GM12878 (cell line): ENCODE data around the gene SCARB1. TPM values are rescaled to one million over a fixed set of nuclear protein-coding genes. Genes with fewer than 3 reads are reported as not detected.

Experiments used
- ATAC-seq: fragments of 200-7000 bp; cut with Tn5 transposase; 3 replicates; pipeline ENCODE4 v1.9.1; 2020; ENCODE audit warnings: mild to moderate bottlenecking, moderate library complexity
- BruUV-seq: library from RNA; stranded (reverse); fragments of 400-500 nt; replicated peaks from 2 replicates; lab custom pipeline; 2021; lab: Mats Ljungman, UMichigan
- CTCF ChIA-PET: fragments of 300-600 bp; sonication (Branson Sonifier 250); formaldehyde crosslinking; extraction: SDS; loops from one replicate; lab custom pipeline; 2021; ENCODE audit warnings: inconsistent platforms; lab: Yijun Ruan, JAX
- POLR2A ChIA-PET: fragments of 350-600 bp; formaldehyde crosslinking; extraction: SDS; loops from one replicate; lab custom pipeline; 2021; ENCODE audit warnings: inconsistent platforms; lab: Charles Lee
- RAD21 ChIA-PET: fragments of 300-600 bp; sonication (Branson Sonifier 250); formaldehyde crosslinking; loops from one replicate; lab custom pipeline; 2023; ENCODE audit warnings: antibody characterized with exemption; ENCODE audit not compliant: unreplicated experiment; lab: Charles Lee
- SMC1A ChIA-PET: fragments of 300-600 bp; sonication (Branson Sonifier 250); formaldehyde crosslinking; loops from one replicate; lab custom pipeline; 2023; ENCODE audit not compliant: unreplicated experiment, uncharacterized antibody; lab: Charles Lee
- DNase-seq: peaks from one replicate; pipeline ENCODE4 v3.0.0-alpha.2; 2011; ENCODE audit warnings: low read depth, low spot score
- FAIRE-seq: peaks from 3 replicates; lab custom pipeline; 2011; peaks lifted over from hg19 to GRCh38; lab: Jason Lieb, UNC
- H2AFZ ChIP-seq: 2 replicates; pipeline ENCODE4 v1.6.0; 2011; ENCODE audit warnings: low read depth, low read length, control low read depth; ENCODE audit not compliant: control insufficient read depth
- H3K27ac ChIP-seq: 2 replicates; pipeline ENCODE4 v1.5.1; 2011; ENCODE audit warnings: control low read depth; ENCODE audit not compliant: control insufficient read depth, insufficient read depth
- H3K27me3 ChIP-seq, 2 experiments: replicated peaks in 1 of 2; 2 replicates each; pipeline versions ENCODE4 v1.6.0 to v1.6.1; 2011; ENCODE audit warnings: low read length in 1 of 2; ENCODE audit not compliant: control insufficient read depth in 2 of 2, insufficient read depth in 2 of 2
- H3K36me3 ChIP-seq, 2 experiments: 2 replicates each; pipeline ENCODE4 v1.5.1; 2011; ENCODE audit warnings: low read length in 1 of 2; ENCODE audit not compliant: control insufficient read depth in 2 of 2, insufficient read depth in 2 of 2
- H3K4me1 ChIP-seq: 2 replicates; pipeline ENCODE4 v1.6.1; 2011; ENCODE audit warnings: mild to moderate bottlenecking, low read length, moderate library complexity, mixed read lengths; ENCODE audit not compliant: control insufficient read depth, insufficient read depth
- H3K4me2 ChIP-seq: 2 replicates; pipeline ENCODE4 v1.6.0; 2011; ENCODE audit warnings: control low read depth; ENCODE audit not compliant: control insufficient read depth, insufficient read depth
- H3K4me3 ChIP-seq: fragments of 200-600 bp; sonication (generic); 2 replicates; pipeline ENCODE4 v1.5.1; 2016
- H3K79me2 ChIP-seq: 2 replicates; pipeline ENCODE4 v1.6.0; 2011; ENCODE audit warnings: low read length; ENCODE audit not compliant: control insufficient read depth, insufficient read depth
- H3K9ac ChIP-seq: 2 replicates; pipeline ENCODE4 v1.8.0; 2011; ENCODE audit warnings: low read length, control low read depth, mixed read lengths; ENCODE audit not compliant: control insufficient read depth, insufficient read depth
- H3K9me3 ChIP-seq: replicated peaks from 3 replicates; pipeline ENCODE4 v1.5.1; 2011; ENCODE audit warnings: mild to moderate bottlenecking, low read length; ENCODE audit not compliant: control insufficient read depth, insufficient read depth
- H4K20me1 ChIP-seq: 2 replicates; pipeline ENCODE4 v1.6.0; 2011; ENCODE audit not compliant: control insufficient read depth, insufficient read depth
- CHD1 ChIP-seq: IDR thresholded peaks from 2 replicates; pipeline ENCODE4 v1.6.1; 2012; ENCODE audit warnings: low read depth, low read length, improper control_type of control experiment
- CHD4 ChIP-seq: fragments of 200-600 bp; sonication (generic); IDR thresholded peaks from 2 replicates; pipeline ENCODE4 v1.6.1; 2016; ENCODE audit warnings: mild to moderate bottlenecking
- CREB1 ChIP-seq: IDR thresholded peaks from 2 replicates; pipeline ENCODE4 v1.6.1; 2012; ENCODE audit warnings: low read depth, mild to moderate bottlenecking, inconsistent platforms
- DPF2 ChIP-seq: fragments of 450-650 bp; IDR thresholded peaks from 2 replicates; pipeline ENCODE4 v1.6.1; 2017; ENCODE audit warnings: mild to moderate bottlenecking
- EED ChIP-seq: sonication (generic); IDR thresholded peaks from 2 replicates; pipeline ENCODE4 v1.6.1; 2016; ENCODE audit warnings: antibody characterized with exemption, low read depth
- ETV6 ChIP-seq, 2 experiments: fragments of 450-650 bp in 1 of 2; IDR thresholded peaks in 1 of 2; conservative IDR thresholded peaks in 1 of 2; 2 replicates each; pipeline ENCODE4 v1.6.1; 2014; ENCODE audit warnings: antibody characterized with exemption in 1 of 2, borderline replicate concordance in 1 of 2, low read depth in 1 of 2, mild to moderate bottlenecking in 1 of 2, moderate library complexity in 1 of 2
- FOS ChIP-seq: IDR thresholded peaks from 3 replicates; pipeline ENCODE4 v1.6.1; 2011; ENCODE audit warnings: borderline replicate concordance; ENCODE audit not compliant: insufficient read length; ENCODE audit errors: extremely low read depth
- FOXK2 ChIP-seq: fragments of 450-650 bp; IDR thresholded peaks from 2 replicates; pipeline ENCODE4 v1.6.1; 2017; ENCODE audit warnings: mild to moderate bottlenecking, moderate library complexity
- LARP7 ChIP-seq: fragments of 450-650 bp; IDR thresholded peaks from 2 replicates; pipeline ENCODE4 v1.6.1; 2017; ENCODE audit warnings: mild to moderate bottlenecking
- MEF2B ChIP-seq: fragments of 450-650 bp; IDR thresholded peaks from 2 replicates; pipeline ENCODE4 v1.6.1; 2018; ENCODE audit warnings: mild to moderate bottlenecking, moderate library complexity; ENCODE audit not compliant: partially characterized antibody, poor library complexity, severe bottlenecking
- MTA3 ChIP-seq: IDR thresholded peaks from 2 replicates; pipeline ENCODE4 v1.6.1; 2012; ENCODE audit warnings: low read length, inconsistent platforms, borderline replicate concordance
- RBBP5 ChIP-seq: fragments of 200-600 bp; sonication (generic); conservative IDR thresholded peaks from 2 replicates; pipeline ENCODE4 v1.6.1; 2016
- SMAD5 ChIP-seq: IDR thresholded peaks from 2 replicates; pipeline ENCODE4 v1.6.1; 2016; ENCODE audit warnings: antibody characterized with exemption, low read depth
- SMARCA5 ChIP-seq: fragments of 450-650 bp; IDR thresholded peaks from 2 replicates; pipeline ENCODE4 v1.6.1; 2017; ENCODE audit warnings: mild to moderate bottlenecking
- SUPT20H ChIP-seq: IDR thresholded peaks from 2 replicates; pipeline ENCODE4 v1.6.1; 2011; ENCODE audit warnings: low read depth, mild to moderate bottlenecking, low read length, moderate library complexity, borderline replicate concordance; ENCODE audit not compliant: control insufficient read depth
- ZNF24 ChIP-seq: fragments of 450-650 bp; IDR thresholded peaks from 2 replicates; pipeline ENCODE4 v1.6.1; 2017; ENCODE audit warnings: antibody characterized with exemption, mild to moderate bottlenecking
- WGBS: methylation state at CpG from one replicate; pipeline ENCODE4 v1.1.6; 2016; ENCODE audit warnings: low lambda C conversion rate; ENCODE audit not compliant: insufficient replicate concordance, insufficient coverage; ENCODE audit errors: missing lambda C conversion rate; 5-methylcytosine and 5-hydroxymethylcytosine counted together
- in situ Hi-C: fragments of 300-500 bp; cut with MboI; formaldehyde crosslinking; loops from 9 replicates; pipeline ENCODE4 v1.14.3; 2018; ENCODE audit warnings: mixed read lengths
- intact Hi-C: fragments of 100-400 bp; cut with micrococcal nuclease; formaldehyde crosslinking; loops from one replicate; pipeline ENCODE4 v1.14.2; 2022; ENCODE audit not compliant: unreplicated experiment
- polyA plus RNA-seq, 11 experiments: library from polyadenylated mRNA; depleted of rRNA in 4 of 11; unstranded in 6 of 11; stranded (reverse) in 5 of 11; fragments of >200 nt; fragmentation: Nextera tagmentation in 4 of 11; fragmentation: Illumina TruSeq in 1 of 11; extraction: Ambion mirVana in 4 of 11; extraction: Trizol in 1 of 11; gene quantifications; 1 replicate in 1 of 11; 2 replicates in 10 of 11; pipeline versions ENCODE4 v1.2.1 to v1.2.3, GENCODE V29; 2011 to 2016; ENCODE audit warnings: inconsistent platforms in 2 of 11, missing spikeins in 2 of 11, low read depth in 1 of 11
- total RNA-seq, 4 experiments: library from RNA; depleted of rRNA in 3 of 4; stranded (reverse); fragments of >200 nt in 3 of 4; fragmentation: Illumina TruSeq in 1 of 4; extraction: Trizol in 1 of 4; gene quantifications; 2 replicates each; pipeline versions ENCODE4 v1.2.1 to v1.2.3, GENCODE V29; 2013 to 2021
- TF ChIP-seq, protein P1 (sequence below): fragments of 450-650 bp; IDR thresholded peaks from 2 replicates; pipeline ENCODE4 v1.6.1; 2016; ENCODE audit warnings: mild to moderate bottlenecking, moderate library complexity, borderline replicate concordance
- TF ChIP-seq, protein P2 (sequence below): IDR thresholded peaks from 2 replicates; pipeline ENCODE4 v1.6.1; 2011; ENCODE audit warnings: low read depth, mild to moderate bottlenecking, low read length, moderate library complexity, borderline replicate concordance; ENCODE audit errors: extremely low read depth
- TF ChIP-seq, protein P3 (sequence below): fragments of 450-650 bp; IDR thresholded peaks from 2 replicates; pipeline ENCODE4 v1.6.1; 2016; ENCODE audit warnings: mild to moderate bottlenecking

SCARB1 gene
- total and polyA plus RNA-seq, 10 of the 15 experiments (the other 5 are each of a cell fraction or from before 2014, with no cell fraction given) = 0.34 to 104 (median 63.1) TPM

DNA sequence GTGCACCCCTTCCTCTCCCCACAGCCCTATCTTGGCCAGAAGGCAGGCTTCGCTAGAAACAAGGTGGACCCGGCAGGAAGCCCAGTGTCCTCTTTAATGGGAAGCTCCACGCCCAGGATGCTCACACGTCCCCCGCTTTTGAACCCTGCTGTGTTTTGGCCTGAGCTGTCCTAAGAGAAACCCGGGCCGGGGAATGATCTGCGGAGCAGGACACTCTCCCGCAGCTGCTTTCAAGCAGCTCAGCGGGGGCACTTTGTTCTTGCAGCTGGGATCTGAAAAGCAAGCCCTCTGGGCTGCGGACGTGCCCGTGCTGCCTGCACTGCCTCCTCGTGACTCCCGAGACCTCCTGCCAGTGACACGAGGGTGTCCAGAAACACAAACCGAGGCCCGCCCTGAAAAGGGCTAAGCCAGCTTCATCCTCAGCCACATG, 30.0 kb downstream of the SCARB1 start:
- H3K27me3 ChIP-seq = no peaks in the 10 kb centered on the region
- no peak for ATAC-seq
- ChIA-PET CTCF (no interaction called here), SMC1A (no interaction called here), POLR2A (interaction anchor here (1.7 kb wide), 1 partner anchor 17 kb away, joined by 4 read pairs; no protein-coding TSS in a partner anchor), RAD21 (no interaction called here)
- in situ Hi-C loops = no loop called here
- peaks cover 36% of the 10 kb centered on the region for H3K79me2 ChIP-seq
- H3K36me3 ChIP-seq = peaks cover 0 to 18% of the 10 kb centered on the region in 2 experiments; a peak in 3 of 4 replicates
- BruUV-seq = no TSS peak
- no peak overlapping the region for H2AFZ ChIP-seq
- FAIRE-seq = no peak
- H3K4me1 ChIP-seq = peaks cover 5% of the 10 kb centered on the region
- no peak overlapping the region for H3K9ac ChIP-seq
- intact Hi-C loops = no loop called here
- 95% methylated on average over 18 of the region's 18 CpGs for WGBS
- no peak overlapping the region for H3K27ac ChIP-seq
- no peak overlapping the region for H3K4me2 ChIP-seq
- H4K20me1 ChIP-seq = no peaks in the 10 kb centered on the region
- DNase-seq = no peak
- no peak overlapping the region for H3K4me3 ChIP-seq
- H3K9me3 ChIP-seq = peaks cover 5% of the 10 kb centered on the region; the same call in 1 of the 3 replicates
- TF ChIP-seq DPF2 = no peak
- TF ChIP-seq ZNF24 = no peak
- TF ChIP-seq CREB1 = no peak
- no peak for TF ChIP-seq RBBP5
- TF ChIP-seq FOS = no peak
- no peak for TF ChIP-seq MEF2B
- TF ChIP-seq, protein P1, sequence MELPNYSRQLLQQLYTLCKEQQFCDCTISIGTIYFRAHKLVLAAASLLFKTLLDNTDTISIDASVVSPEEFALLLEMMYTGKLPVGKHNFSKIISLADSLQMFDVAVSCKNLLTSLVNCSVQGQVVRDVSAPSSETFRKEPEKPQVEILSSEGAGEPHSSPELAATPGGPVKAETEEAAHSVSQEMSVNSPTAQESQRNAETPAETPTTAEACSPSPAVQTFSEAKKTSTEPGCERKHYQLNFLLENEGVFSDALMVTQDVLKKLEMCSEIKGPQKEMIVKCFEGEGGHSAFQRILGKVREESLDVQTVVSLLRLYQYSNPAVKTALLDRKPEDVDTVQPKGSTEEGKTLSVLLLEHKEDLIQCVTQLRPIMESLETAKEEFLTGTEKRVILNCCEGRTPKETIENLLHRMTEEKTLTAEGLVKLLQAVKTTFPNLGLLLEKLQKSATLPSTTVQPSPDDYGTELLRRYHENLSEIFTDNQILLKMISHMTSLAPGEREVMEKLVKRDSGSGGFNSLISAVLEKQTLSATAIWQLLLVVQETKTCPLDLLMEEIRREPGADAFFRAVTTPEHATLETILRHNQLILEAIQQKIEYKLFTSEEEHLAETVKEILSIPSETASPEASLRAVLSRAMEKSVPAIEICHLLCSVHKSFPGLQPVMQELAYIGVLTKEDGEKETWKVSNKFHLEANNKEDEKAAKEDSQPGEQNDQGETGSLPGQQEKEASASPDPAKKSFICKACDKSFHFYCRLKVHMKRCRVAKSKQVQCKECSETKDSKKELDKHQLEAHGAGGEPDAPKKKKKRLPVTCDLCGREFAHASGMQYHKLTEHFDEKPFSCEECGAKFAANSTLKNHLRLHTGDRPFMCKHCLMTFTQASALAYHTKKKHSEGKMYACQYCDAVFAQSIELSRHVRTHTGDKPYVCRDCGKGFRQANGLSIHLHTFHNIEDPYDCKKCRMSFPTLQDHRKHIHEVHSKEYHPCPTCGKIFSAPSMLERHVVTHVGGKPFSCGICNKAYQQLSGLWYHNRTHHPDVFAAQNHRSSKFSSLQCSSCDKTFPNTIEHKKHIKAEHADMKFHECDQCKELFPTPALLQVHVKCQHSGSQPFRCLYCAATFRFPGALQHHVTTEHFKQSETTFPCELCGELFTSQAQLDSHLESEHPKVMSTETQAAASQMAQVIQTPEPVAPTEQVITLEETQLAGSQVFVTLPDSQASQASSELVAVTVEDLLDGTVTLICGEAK = no peak
- no peak for TF ChIP-seq CHD4
- TF ChIP-seq, protein P2, sequence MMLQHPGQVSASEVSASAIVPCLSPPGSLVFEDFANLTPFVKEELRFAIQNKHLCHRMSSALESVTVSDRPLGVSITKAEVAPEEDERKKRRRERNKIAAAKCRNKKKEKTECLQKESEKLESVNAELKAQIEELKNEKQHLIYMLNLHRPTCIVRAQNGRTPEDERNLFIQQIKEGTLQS = no peak
- TF ChIP-seq CHD1 = no peak
- TF ChIP-seq LARP7 = no peak
- TF ChIP-seq, protein P3, sequence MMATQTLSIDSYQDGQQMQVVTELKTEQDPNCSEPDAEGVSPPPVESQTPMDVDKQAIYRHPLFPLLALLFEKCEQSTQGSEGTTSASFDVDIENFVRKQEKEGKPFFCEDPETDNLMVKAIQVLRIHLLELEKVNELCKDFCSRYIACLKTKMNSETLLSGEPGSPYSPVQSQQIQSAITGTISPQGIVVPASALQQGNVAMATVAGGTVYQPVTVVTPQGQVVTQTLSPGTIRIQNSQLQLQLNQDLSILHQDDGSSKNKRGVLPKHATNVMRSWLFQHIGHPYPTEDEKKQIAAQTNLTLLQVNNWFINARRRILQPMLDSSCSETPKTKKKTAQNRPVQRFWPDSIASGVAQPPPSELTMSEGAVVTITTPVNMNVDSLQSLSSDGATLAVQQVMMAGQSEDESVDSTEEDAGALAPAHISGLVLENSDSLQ = no peak
- no peak for TF ChIP-seq SMAD5
- TF ChIP-seq SUPT20H = no peak
- no peak for TF ChIP-seq SMARCA5
- TF ChIP-seq FOXK2 = no peak
- TF ChIP-seq EED = no peak
- no peak for TF ChIP-seq ETV6 (conservative IDR thresholded peaks at IDR 0.05 in 1 of 2, IDR thresholded peaks at IDR 0.05 in 1 of 2; ENCODE audit: borderline replicate concordance in 1 of 2, low read depth in 1 of 2)
- TF ChIP-seq MTA3 = no peak
